Measurements from ENCODE around the gene NDRG4.

Gene NDRG4

GRCh38 chr16:58494981-58495520, 4.9 kb upstream of the NDRG4 start:
- DNase-seq (ENCODE audit: low spot score), result peak; percentile 25

GRCh38 chr16:58495521-58496331, 4.2 kb upstream of the NDRG4 start:
- no peak for DNase-seq (ENCODE audit: low spot score)

GRCh38 chr16:58497468-58497867, 2.5 kb upstream of the NDRG4 start:
- no peak for DNase-seq (ENCODE audit: low spot score)

GRCh38 chr16:58497935-58498334, 2.0 kb upstream of the NDRG4 start:
- DNase-seq (ENCODE audit: low spot score), result no peak

GRCh38 chr16:58498341-58499091, 1.4 kb upstream of the NDRG4 start:
- DNase-seq (ENCODE audit: low spot score), result no peak

- no peak for DNase-seq (ENCODE audit: low spot score)
Observed at GRCh38 chr16:58499092-58499511, 841 bp upstream of the NDRG4 start.

- DNase-seq (ENCODE audit: low spot score), result no peak
Observed at GRCh38 chr16:58500430-58501241, 693 bp downstream of the NDRG4 start.

GRCh38 chr16:58501242-58502131, 1.5 kb downstream of the NDRG4 start:
- no peak for DNase-seq (ENCODE audit: low spot score)

- no peak for DNase-seq (ENCODE audit: low spot score)
Observed at GRCh38 chr16:58502217-58502921, 2.4 kb downstream of the NDRG4 start.

GRCh38 chr16:58503166-58503862, 3.4 kb downstream of the NDRG4 start:
- DNase-seq (ENCODE audit: low spot score), result no peak

GRCh38 chr16:58503863-58504688, 4.1 kb downstream of the NDRG4 start:
- no peak for DNase-seq (ENCODE audit: low spot score)

- no peak for DNase-seq (ENCODE audit: low spot score)
Observed at GRCh38 chr16:58506241-58507194, 6.6 kb downstream of the NDRG4 start.

GRCh38 chr16:58507195-58507962, 7.4 kb downstream of the NDRG4 start:
- DNase-seq (ENCODE audit: low spot score), result no peak

GRCh38 chr16:58507963-58508670, 8.2 kb downstream of the NDRG4 start:
- DNase-seq (ENCODE audit: low spot score), result no peak

GRCh38 chr16:58508671-58509251, 8.8 kb downstream of the NDRG4 start:
- no peak for DNase-seq (ENCODE audit: low spot score)

Measured in hematopoietic multipotent progenitor cell treated with erythropoietin and hydrocortisone succinate and interleukin-3 and kit ligand, for 17 days (in vitro differentiated cells).